NCI-H1436 (cell line): ENCODE measurements around the gene PLEKHA7.
"Not testable (repeated sequence)": the region's sequence is repeated elsewhere in the genome, so short reads cannot be mapped to it uniquely, and the experiment has no call there.

ENCODE experiments used
- DNase-seq: peaks from one replicate; lab custom pipeline; 2025; lab: John Stamatoyannopoulos, UW

Gene PLEKHA7

DNA sequence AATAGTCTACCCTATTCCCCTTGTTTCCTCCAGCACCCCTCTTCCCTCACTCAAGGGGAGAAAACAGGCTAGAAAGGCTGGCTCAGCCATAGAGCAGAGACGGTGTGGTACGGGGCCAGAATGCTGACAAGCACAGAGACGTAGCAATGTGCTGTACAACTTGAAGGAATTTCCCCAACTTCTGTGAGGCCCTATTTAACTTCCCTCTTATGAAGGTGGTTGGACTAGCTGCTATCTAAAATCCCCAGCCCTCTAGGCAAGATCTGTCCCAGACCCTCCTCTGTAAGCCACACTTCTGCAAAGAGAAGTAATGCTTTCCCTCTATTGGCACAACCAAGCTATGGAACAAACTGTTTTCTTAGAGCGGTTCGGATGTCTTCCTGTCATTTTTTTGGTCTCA lies 37.8 kb downstream of the PLEKHA7 start:
- no peak for DNase-seq

DNA sequence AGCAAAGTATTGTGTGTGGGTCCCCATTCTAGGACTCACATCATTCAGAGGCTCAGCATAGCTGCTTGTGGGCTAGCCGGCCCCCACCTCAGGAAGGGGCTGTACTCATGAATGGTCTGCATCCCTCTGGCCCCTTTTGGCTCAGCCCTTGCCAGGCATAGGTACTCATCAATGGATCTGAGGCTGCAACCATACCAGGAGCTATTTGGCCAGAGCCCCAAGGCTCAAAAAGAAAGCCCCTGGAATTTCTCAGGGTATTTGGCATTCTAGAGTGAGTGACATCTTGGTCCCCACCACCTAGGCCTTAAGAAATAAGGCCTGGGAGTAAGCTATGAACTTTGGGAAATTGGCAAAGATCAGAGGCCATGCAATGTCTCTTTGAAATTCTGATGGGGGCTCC lies 38.3 kb downstream of the PLEKHA7 start:
- no peak for DNase-seq

DNA sequence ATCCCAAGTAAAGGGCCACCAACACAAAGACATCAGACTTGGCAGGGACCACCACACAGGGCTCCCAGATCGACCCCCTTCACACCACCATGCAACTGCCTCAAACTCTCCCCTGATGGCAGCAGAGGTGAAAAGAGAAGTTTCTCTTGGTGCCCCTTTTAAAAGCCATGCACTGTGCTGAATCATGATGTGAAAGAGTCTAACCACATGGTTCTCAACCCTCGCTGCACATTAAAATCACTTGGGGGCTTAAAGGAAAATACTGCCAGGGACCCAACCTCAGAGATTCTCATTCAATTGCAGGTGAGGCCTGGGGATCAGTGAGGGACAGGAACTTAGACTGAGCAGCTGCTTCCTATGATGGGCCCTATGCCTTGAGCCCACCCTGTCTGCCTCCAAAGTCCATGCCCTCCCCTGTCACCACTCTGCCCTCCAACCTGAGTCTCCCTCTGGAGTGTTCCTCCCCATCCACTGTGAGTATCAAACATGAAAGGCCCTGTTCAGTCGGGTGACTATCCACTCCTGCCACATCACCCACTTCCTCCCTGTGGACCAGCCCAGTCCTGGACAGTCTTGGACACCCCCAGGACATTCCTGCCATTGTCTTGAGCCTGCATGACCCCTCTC lies 40.8 kb downstream of the PLEKHA7 start:
- DNase-seq = no peak

GRCh38 chr11:16969010-16969999 lies 44.9 kb downstream of the PLEKHA7 start:
- no peak for DNase-seq

GRCh38 chr11:16968196-16968595 lies 46.0 kb downstream of the PLEKHA7 start:
- DNase-seq = no peak

DNA sequence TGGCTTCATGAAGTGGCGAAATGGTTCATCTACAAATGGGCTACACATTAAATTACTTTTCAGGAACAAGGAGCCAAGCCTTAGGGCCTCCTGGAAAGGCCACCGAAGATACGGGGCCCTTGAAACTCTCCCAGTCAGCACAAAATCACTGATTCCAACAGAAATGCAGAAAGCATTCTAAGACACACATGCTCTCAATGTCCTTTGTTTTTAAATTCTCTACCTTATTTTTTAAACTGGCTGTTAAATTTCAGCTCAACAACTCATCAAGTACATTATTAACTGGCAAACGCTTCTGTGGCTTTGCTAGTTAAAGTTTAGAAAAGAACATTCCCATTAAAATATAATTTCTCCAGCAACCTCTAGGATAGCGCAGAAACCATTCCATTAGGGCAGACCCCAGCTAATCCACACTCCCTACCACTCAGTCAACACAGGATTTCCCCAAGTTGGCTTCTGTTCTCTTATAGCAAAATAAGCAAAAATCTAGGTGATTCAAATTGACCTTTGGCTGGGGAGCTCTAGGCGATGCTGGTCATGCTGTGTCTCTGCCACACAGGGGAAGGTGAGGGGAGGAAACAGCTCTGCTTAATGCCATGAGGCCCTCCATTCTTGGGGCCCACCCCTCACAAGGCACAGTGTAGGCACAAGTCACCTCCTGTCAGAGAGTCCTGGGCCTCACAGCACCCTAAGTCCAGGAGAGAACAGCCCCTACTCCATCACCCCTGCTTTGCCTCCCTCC lies 47.1 kb downstream of the PLEKHA7 start:
- no peak for DNase-seq

- DNase-seq = no peak
Observed at GRCh38 chr11:16964501-16964900, 49.7 kb downstream of the PLEKHA7 start.

- no peak for DNase-seq
Observed at GRCh38 chr11:16963316-16963876, 50.8 kb downstream of the PLEKHA7 start.

DNA sequence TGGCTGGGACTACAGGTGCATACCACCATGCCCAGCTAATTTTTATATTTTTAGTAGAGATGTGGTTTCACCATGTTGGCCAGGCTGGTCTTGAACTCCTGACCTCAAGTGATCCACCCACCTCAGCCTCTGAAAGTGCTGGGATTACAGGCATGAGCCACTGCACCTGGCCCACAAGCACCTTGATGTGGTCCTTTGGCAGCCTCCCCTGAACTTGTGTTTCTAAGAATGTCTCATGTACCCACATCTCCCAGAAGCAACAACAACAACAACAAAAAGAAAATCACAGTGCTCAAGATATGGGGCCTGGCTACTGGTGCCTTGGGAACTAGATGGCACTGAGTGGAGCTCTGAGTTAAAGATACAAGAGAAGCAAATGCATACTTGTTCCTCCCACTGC lies 51.6 kb downstream of the PLEKHA7 start:
- DNase-seq = not testable (repeated sequence)

- no peak for DNase-seq
Observed at GRCh38 chr11:16962146-16962545, 52.1 kb downstream of the PLEKHA7 start.

DNA sequence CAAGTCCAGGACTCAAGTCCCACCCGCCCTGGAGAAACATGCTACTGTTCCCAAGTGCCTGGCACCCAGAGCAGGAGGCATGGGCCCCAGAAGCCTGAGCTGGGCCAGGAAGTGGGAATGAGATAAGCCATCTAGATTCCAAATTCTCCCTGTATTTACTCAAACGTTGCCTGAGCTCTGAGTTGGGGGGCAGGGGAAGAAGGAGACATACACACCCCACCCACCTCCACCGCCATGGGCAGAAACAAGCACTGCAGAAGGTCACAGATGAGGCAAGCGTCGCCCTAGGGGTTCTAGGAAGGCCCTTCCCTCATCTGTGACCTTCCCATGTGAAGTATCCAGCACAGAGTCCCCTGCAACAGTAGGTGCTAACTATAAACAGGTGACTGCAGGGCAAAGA lies 54.0 kb downstream of the PLEKHA7 start:
- no peak for DNase-seq

DNA sequence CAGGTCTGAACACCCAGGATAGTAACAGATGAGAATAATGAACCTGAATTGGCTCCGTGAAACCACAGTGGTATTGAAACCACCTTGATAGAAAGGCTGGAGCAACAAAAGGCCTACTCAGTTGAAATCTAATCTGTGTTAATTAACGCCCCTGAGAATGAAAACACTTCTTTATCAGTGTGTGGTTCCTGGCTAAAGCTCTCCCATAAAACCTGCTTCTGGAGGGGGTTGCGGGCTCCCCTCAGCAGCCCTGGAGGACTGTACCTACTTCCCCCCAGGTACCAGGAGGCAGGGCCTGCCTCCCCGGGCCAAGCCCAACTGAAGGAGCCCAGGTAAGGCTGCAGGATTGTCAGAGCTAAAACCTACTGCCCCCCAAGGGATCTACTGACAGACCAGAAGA lies 54.6 kb downstream of the PLEKHA7 start:
- peak; percentile 63 for DNase-seq

GRCh38 chr11:16958833-16959232 lies 55.4 kb downstream of the PLEKHA7 start:
- DNase-seq = no peak

- no peak for DNase-seq
Observed at GRCh38 chr11:16956538-16957153, 57.6 kb downstream of the PLEKHA7 start.

GRCh38 chr11:16953663-16954062 lies 60.6 kb downstream of the PLEKHA7 start:
- DNase-seq = no peak

DNA sequence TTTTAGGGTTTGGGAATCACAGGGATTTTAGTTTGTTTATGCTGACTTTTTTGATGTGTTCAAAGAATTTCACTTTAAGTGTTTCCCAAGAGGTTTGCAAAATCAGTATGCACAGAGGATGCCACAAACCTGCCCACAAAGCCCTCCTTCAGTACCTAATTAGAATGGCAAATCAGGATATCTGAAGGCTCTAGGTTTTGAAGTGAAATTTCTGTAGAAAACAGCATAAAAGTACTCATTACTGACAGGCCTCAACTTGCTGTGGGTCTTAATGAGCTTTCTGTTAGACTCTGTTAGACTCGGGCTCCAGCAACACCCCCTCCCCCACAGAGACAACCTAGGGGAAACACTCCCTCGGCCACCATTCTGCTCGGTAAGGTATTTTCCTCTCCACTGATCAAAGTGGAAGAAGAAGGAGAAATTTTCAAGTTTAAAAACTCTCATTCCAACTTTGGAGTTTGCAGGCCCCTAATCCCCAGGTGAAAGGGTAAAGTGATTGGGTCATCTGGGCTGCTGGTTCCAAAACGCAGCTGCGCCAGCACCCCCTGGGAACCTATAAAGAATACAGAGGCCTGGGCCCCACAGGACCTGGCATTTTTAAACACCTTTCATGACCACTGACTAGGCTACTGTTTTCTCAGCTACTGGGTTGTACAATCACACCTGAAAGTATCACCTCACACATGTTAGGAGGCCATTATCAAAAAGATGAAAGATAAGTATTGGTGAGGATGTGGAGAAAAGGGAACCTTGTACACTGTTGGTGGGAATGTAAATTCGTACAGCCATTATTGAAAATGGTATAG lies 67.5 kb downstream of the PLEKHA7 start:
- DNase-seq = no peak

- DNase-seq = peak; percentile 65
Observed at GRCh38 chr11:16945671-16946469, 68.3 kb downstream of the PLEKHA7 start.

DNA sequence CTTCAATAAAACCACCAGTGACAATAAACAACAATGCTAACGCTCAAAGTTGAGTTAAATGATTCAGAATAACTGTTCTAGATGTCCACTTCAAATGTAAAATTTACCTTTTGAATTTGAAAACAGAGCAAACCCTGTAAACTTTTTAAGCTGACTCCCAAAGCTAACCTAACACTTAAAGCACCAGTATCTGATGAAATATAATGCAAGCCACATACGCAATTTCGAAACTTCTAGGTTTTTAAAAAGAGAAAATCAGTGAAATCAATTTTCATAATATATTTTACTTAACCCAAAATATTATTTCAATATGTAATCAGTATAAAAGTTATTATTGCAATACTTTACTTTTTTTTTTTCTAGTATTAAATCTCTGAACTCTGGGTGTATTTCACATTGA lies 71.3 kb downstream of the PLEKHA7 start:
- no peak for DNase-seq

- DNase-seq = no peak
Observed at GRCh38 chr11:16942342-16942741, 71.9 kb downstream of the PLEKHA7 start.

DNA sequence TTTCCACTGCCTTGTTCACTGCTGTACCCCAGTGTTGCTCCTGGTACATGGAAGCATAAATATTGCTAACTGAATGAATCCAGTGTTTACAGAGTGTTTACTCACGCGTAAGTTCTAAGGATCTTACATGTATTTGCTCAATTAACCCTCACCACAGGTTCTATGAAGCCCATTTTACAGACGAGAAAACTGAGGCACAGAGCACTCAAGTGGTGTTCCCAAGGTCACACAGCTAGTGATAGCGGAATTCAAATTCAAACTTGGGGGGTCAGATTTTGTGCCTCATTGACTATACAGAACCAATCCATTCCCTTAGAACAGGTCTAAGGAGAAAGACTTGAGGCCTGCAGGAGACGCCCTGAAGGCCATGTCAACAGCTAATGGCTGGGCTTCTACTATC lies 72.3 kb downstream of the PLEKHA7 start:
- no peak for DNase-seq
